ENCODE results near the gene FLAD1. TPM values are rescaled to one million over a fixed set of nuclear protein-coding genes. Genes with fewer than 3 reads are reported as not detected.

FLAD1 gene
- total RNA-seq, 1 donor from 2014 or later: 35.9 TPM

DNA sequence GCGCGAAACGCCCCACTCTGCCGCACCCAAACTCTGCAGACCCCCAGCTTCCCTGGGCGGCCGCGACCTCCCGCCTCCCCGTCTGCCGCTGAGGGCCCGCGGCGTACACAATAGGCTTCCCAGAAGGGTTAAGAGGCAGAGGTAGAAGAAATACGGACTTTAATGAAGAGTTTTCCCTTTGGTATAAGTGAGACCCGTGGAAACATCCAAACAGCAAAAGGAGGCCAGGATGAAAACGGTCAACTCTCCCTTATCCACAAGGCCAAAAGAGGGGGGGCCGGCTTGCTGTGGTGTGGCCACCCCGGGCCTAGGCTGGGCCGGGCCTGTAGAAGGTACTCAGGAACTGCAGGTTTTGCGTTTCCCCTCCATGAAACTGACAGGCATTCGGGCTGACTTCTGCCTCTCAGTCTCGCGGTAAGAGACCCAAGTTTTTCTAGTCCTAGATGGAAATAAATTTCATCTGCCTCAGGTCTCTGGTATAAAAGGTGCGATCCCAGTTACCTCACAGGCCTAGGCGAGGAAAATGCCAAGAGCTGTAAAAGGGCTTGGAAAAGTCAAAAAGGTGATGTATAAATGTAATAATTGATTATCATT lies 20.9 kb upstream of the FLAD1 start:
- peak overlapping the region; percentile 89 for H3K27ac Mint-ChIP-seq (ENCODE audit: unreplicated experiment)
- no peaks in the 10 kb centered on the region for H3K9me3 Mint-ChIP-seq (ENCODE audit: unreplicated experiment)
- H3K4me3 Mint-ChIP-seq (ENCODE audit: unreplicated experiment): peak overlapping the region; percentile 86
- H3K27me3 Mint-ChIP-seq (ENCODE audit: unreplicated experiment): peaks cover 9% of the 10 kb centered on the region
- H3K36me3 Mint-ChIP-seq (ENCODE audit: low read depth, unreplicated experiment): peaks cover 41% of the 10 kb centered on the region
- peaks cover 59% of the 10 kb centered on the region for H3K4me1 Mint-ChIP-seq (ENCODE audit: unreplicated experiment)
- no peak for TF ChIP-seq CTCF (IDR thresholded peaks at IDR 0.05; ENCODE audit: unreplicated experiment)
- no peak for DNase-seq (ENCODE audit: low spot score)

GRCh38 chr1:154962795-154963330 lies 20.3 kb upstream of the FLAD1 start:
- Mint-ChIP-seq H3K4me1 (ENCODE audit: unreplicated experiment) (peaks cover 62% of the 10 kb centered on the region), H3K27ac (ENCODE audit: unreplicated experiment) (peak overlapping the region; percentile 89), H3K36me3 (ENCODE audit: low read depth, unreplicated experiment) (peaks cover 46% of the 10 kb centered on the region), H3K9me3 (ENCODE audit: unreplicated experiment) (no peaks in the 10 kb centered on the region), H3K4me3 (ENCODE audit: unreplicated experiment) (peak overlapping the region; percentile 86), H3K27me3 (ENCODE audit: unreplicated experiment) (peaks cover 12% of the 10 kb centered on the region)
- DNase-seq (ENCODE audit: low spot score): no peak
- no peak for TF ChIP-seq CTCF (IDR thresholded peaks at IDR 0.05; ENCODE audit: unreplicated experiment)

DNA sequence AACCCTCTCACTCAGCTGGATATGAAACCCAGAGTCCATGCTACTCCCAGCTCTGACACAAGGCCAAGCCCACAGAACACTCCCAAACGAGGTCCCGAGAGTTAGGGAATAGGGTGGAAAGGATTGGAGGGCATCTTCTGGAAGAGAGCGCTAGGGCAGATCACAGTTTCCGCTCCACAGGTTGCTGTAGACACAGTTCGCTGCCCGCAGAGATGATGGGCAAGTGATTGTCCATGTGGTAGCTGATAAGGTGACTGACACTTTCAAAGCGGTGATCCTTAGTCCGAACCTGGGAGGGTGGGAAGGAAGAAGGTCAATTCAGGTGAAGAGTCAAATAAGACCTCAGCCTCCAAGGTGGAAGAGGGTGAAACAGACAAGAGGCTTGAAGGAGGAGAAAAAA lies 19.5 kb upstream of the FLAD1 start:
- Mint-ChIP-seq H3K4me3 (ENCODE audit: unreplicated experiment) (peak overlapping the region; percentile 60), H3K27me3 (ENCODE audit: unreplicated experiment) (peaks cover 17% of the 10 kb centered on the region), H3K9me3 (ENCODE audit: unreplicated experiment) (no peaks in the 10 kb centered on the region), H3K27ac (ENCODE audit: unreplicated experiment) (peak overlapping the region; percentile 87), H3K36me3 (ENCODE audit: low read depth, unreplicated experiment) (peaks cover 51% of the 10 kb centered on the region), H3K4me1 (ENCODE audit: unreplicated experiment) (peaks cover 70% of the 10 kb centered on the region)
- TF ChIP-seq CTCF (IDR thresholded peaks at IDR 0.05; ENCODE audit: unreplicated experiment): no peak
- DNase-seq (ENCODE audit: low spot score): no peak

GRCh38 chr1:154964359-154964758 lies 18.8 kb upstream of the FLAD1 start:
- Mint-ChIP-seq H3K36me3 (ENCODE audit: low read depth, unreplicated experiment) (peaks cover 58% of the 10 kb centered on the region), H3K4me3 (ENCODE audit: unreplicated experiment) (peak overlapping the region; percentile 77), H3K27ac (ENCODE audit: unreplicated experiment) (peak overlapping the region; percentile 82), H3K9me3 (ENCODE audit: unreplicated experiment) (no peaks in the 10 kb centered on the region), H3K4me1 (ENCODE audit: unreplicated experiment) (peaks cover 76% of the 10 kb centered on the region), H3K27me3 (ENCODE audit: unreplicated experiment) (peaks cover 23% of the 10 kb centered on the region)
- DNase-seq (ENCODE audit: low spot score): no peak
- no peak for TF ChIP-seq CTCF (IDR thresholded peaks at IDR 0.05; ENCODE audit: unreplicated experiment)

DNA sequence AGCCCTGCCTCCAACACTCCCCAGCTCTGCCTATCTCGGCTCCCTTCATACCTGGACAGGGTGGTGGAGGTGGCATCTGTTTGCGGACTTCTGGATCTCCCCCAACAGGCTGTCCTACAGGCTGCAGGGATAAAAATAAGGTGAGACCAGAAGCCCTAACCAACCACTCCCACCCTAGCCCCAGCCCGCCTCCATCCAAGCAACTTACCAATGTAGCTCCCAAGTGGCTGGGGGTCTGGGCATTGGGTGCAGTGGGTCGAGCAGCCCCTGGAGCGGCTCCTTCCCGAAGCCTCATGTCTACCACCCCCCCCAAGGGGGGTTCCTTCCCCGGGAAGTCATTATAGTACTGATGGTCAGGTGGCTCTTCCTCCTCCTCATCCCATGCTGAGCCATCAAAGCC lies 17.0 kb upstream of the FLAD1 start:
- Mint-ChIP-seq H3K4me1 (ENCODE audit: unreplicated experiment) (peaks cover 76% of the 10 kb centered on the region), H3K9me3 (ENCODE audit: unreplicated experiment) (no peaks in the 10 kb centered on the region), H3K27ac (ENCODE audit: unreplicated experiment) (peak overlapping the region; percentile 99), H3K27me3 (ENCODE audit: unreplicated experiment) (peaks cover 25% of the 10 kb centered on the region), H3K36me3 (ENCODE audit: low read depth, unreplicated experiment) (peaks cover 58% of the 10 kb centered on the region), H3K4me3 (ENCODE audit: unreplicated experiment) (no peak overlapping the region)
- DNase-seq (ENCODE audit: low spot score): no peak
- TF ChIP-seq CTCF (IDR thresholded peaks at IDR 0.05; ENCODE audit: unreplicated experiment): no peak

Data from endothelial cell (in vitro differentiated cells).